Hepatocyte (in vitro differentiated cells): ENCODE results near the gene MRTFB.

Experiments
- CTCF ChIP-seq: fragments of 200-600 bp; sonication (generic); IDR thresholded peaks from 2 replicates; pipeline ENCODE4 v1.5.1; 2016; ENCODE audit warnings: antibody characterized with exemption, mild to moderate bottlenecking; ENCODE audit not compliant: poor library complexity
- EZH2 ChIP-seq: fragments of 200-600 bp; sonication (generic); IDR thresholded peaks from 2 replicates; pipeline ENCODE4 v1.6.1; 2016; ENCODE audit warnings: antibody characterized with exemption, mild to moderate bottlenecking, borderline replicate concordance

- TF ChIP-seq EZH2 (no peak), CTCF (no peak)
Measured at GRCh38 chr16:14205666-14206065, 134.5 kb downstream of the MRTFB start.
